Endometrial microvascular endothelial cells (primary cell): ENCODE measurements around the gene PLAU. TPM values are rescaled to one million over a fixed set of nuclear protein-coding genes. Genes with fewer than 3 reads are reported as not detected.
"Not testable (repeated sequence)": the region's sequence is repeated elsewhere in the genome, so short reads cannot be mapped to it uniquely, and the experiment has no call there.

Source experiments
- in situ Hi-C: cut with HindIII; loops from 2 replicates; pipeline ENCODE4 v1.10.0; 2017; ENCODE audit warnings: low sequenced_read_pairs, low pct_unique_long_range_greater_than_20kb; ENCODE audit errors: inconsistent ontology term
- total RNA-seq: library from RNA; depleted of rRNA; stranded (reverse); fragments of >200 nt; gene quantifications from one replicate; pipeline ENCODE4 v1.2.3, GENCODE V29; 2015; ENCODE audit errors: inconsistent ontology term

PLAU gene
- total RNA-seq, 1 donor from 2014 or later, result 263 TPM

DNA sequence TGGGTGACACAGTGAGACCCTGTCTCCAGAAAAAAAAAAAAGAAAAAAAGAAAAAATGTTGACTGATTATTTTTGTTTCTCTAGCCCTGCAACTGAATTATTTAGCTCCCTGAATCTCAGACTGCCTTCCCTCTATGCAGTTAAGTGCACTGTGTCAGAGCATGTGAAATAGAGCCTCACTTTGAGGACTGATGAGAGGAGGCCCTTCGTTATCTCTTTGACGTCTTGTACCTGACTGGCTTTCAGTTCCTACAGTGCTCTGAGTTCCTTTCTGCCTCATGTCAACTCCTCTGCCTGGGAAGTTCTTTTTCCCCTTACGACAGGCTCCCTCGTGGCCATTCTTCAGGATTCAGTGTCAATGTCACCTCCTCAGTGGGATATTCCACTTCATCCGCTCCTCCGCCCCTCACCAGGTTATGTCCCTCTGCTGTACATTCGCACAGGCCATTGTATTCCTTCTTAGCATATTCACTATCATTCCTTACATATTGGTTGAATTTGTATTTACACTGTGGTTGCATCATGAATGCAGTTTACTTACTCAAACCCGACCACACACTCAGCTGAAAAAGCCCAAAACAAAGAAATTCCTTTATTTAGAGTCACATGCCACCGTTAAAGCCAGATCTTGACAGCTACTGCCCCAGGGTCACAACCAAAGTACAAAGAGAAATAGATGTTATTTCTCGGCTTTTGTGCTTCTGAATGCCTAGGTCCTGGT is 18.5 kb upstream of the PLAU start:
- in situ Hi-C loops, result no loop called here

DNA sequence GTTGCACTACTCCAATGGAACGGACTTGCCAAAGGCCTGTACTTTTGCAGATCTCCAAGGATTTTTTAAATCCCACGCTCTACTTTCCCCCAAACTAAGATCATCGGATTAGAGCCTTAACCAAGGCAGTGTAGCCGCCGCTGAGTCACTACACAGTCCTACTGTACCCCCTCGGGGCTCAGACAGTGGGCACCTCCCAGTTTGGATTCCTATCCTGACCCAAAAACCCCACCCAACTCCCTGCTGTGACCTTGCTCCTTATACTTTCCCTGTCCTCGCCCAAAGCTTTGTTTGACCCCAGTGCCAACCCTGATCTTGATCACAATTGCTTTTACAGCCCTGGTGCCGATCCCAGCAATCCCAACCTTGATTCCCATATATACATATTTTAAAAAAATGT is 17.5 kb upstream of the PLAU start:
- in situ Hi-C loops, result no loop called here

DNA sequence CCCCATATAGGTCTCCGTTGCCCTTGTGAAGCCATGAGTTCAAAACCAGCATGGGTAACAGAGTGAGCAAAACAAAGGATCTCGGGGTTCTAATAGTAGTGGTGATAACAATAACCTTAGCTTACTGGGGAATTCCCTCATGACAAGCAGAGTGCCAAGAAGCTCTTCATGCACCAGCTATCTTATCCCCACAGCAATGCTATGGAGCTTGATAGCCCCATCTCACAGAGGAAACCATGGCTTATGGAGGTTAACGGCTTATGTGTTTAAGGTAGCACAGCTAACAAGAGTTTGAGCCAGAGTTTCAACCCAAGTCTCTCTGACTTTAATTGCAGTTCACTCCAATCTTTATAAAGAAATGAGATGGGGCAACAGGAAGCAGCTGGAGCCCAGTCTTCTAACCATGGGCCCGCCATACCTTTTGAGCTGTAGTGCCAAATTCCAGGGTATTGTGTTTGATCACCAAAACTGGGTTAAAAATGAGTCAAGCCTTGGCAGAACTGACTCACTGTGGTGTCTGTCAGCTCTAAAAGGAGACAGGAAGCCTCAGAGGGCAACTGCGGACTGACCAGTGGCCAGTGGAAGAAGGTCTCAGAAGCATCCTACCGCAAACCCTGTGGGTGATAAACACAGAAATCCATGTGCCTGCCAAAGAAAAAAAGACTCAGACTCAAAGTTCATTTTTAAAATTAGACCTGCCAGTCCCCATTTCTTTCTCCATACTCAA is 16.5 kb upstream of the PLAU start:
- in situ Hi-C loops, result no loop called here

DNA sequence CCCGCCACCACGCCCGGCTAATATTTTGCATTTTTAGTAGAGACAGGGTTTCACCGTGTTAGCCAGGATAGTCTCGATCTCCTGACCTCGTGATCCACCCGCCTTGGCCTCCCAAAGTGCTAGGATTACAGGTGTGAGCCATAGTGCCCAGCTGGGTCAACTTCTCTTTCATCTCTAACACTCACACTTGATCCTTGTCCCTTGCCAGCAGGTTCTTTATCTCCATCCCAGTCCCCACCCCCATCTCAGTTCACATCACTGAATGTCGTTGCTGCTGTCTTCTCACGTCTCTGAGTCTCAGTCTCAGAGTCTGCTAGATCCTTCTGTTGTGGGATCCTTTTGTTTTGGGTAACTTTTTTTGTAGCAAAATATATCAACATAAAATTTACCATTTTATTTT is 15.6 kb upstream of the PLAU start:
- in situ Hi-C loops, result not testable (repeated sequence)

DNA sequence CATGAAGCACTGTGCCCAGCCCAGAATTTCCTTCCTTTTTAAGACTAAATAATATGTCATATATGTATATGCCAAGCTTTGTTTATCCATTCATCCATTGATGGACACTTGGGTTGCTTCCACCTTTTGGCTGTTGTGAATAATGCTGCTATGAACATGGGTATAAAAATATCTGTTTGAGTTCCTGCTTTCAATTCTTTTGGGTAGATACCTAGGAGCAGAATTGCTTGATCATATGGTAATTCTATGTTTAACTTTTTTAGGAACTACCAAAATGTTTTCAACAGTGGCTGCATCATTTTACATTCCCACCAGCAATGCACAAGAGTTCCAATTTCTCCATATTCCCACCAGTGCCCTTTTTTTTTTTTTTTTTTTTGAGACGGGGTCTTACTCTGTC is 13.2 kb upstream of the PLAU start:
- in situ Hi-C loops, result no loop called here

DNA sequence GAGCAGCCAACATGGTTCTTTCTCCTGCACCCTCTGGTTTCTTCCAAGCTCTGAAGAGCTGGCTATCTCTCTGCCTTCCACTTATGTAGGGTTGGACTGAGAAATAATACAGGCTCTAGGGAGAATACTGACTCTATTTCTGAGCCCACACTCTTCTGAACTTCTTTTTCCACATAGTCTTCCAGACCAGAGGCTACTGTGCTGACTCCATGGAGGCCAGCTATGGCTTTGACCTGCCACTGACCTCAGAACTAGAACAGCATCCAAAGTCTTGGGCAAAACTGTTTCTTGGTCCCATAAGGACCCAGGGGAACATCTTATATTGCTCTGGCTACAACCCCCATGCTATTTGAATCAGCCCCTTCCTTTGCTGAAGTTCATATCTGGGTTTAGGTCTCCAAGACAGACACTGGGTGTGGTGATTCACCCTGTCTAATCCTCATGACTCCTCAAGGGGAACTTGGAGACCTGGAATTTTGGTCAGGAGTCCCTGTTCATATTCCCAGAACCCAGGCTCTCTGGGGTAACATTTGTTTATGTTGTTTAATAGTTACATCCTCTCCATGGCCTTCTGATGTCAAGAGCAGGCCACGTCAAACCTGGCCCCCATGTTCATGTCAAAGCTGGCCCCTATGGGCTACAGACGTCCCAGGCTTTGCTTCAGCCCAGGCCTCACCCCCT is 12.1 kb upstream of the PLAU start:
- in situ Hi-C loops, result no loop called here

DNA sequence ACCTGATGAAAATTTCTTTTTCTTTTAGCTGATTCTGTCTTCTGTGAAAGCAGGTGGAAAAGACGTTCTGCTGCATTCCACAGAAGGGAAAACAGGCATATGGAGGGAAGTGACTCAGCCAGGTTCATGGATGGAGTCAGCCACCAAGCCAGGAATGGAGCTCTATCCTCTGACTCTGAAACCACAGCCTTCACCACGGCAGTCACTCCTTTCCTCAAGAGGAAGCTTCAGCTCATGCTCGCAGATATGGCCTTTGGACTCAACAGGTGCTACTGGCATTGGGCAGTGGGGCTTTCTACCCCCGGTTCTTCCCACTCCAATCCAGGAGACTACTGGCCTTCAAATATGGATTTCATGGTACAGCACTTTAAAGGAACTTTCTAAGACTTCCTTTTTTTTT is 11.5 kb upstream of the PLAU start:
- in situ Hi-C loops, result no loop called here

DNA sequence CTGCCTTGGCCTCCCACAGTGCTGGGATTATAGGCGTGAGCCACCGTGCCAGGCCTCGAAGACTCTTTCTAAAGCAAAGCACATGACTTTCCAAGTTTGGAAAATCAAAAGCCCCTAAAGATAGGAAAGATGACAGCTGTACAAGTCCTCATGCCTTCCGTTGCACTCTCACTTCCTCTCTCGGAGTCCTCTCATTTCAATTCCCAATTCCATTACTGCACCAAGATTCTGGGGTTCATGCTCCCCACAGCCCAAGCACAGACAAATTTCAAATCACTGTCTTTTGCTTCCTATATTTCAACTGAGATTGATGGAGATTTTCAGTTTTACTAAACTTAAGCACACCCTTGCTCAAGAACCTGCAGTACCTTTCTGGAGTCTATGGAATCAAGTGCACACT is 10.9 kb upstream of the PLAU start:
- in situ Hi-C loops, result no loop called here

DNA sequence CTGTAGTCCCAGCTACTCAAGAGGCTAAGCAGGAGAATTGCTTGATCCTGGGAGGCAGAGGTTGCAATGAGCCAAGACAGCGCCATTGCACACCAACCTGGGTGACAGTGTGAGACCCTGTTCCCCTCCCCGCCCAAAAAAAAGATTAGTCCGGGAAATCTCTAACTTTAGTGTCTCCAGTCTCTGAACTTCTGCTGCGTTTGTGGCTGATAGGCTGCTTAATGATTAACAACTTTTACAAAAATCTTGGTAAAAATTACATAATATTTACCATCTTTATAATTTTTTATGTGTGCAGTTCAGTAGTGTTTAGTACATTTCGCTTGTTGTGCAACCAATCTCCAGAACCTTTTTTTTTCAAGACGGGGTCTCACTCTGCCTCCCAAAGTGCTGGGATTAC is 9.7 kb upstream of the PLAU start:
- in situ Hi-C loops, result no loop called here

DNA sequence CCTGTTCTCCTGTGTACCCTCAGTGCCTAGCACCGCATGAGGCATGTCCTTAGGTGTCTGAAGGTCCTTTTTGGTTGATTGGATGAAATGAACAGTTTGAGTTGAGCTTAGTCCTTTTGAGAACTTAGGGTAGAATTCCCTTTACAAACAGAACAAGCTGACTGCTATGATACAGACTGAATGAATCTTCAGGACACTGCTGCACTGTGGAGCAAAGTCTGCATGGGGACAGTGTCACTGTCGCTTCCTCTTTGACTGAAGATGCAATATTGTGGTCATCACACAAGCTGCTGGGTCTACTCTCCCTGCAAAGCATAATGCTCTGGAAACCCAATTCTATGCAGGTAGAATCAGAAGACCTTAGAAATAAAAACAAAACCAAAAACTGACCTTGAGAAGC is 8.6 kb upstream of the PLAU start:
- in situ Hi-C loops, result no loop called here

DNA sequence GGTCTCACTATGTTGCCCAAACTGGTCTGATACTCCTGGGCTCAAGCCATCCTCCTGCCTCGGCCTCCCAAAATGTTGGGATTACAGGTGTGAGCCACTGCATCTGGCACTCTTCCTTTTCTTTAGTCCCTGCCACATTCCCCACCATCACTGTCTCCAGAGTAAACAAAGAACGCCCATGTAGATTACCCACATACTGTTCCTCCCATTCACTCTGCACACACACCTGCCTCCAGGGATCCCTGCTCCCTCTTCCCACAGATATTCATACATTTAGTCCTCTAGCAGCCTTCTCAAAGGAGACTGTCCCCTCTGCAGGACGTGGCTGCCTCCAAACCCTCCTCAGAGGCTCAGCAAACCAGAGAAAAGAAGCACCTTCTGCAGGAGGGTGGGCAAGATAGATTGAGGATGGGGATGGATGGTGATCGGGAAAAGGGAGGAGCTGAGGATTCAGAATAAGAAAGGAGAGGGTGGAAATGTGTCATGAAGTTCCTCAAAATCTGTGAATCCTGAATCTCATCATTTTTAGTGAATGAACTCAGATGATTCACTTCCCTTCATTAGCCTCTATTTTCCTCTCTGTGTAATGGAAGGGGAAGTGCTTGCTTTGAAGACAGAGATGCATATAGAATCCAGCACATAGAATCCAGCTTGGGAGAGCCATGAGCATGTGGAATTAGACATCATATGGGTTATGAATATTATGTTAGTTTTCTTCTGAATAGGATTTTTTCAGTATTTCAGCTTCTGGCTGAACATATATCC is 5.5 kb upstream of the PLAU start:
- in situ Hi-C loops, result no loop called here

DNA sequence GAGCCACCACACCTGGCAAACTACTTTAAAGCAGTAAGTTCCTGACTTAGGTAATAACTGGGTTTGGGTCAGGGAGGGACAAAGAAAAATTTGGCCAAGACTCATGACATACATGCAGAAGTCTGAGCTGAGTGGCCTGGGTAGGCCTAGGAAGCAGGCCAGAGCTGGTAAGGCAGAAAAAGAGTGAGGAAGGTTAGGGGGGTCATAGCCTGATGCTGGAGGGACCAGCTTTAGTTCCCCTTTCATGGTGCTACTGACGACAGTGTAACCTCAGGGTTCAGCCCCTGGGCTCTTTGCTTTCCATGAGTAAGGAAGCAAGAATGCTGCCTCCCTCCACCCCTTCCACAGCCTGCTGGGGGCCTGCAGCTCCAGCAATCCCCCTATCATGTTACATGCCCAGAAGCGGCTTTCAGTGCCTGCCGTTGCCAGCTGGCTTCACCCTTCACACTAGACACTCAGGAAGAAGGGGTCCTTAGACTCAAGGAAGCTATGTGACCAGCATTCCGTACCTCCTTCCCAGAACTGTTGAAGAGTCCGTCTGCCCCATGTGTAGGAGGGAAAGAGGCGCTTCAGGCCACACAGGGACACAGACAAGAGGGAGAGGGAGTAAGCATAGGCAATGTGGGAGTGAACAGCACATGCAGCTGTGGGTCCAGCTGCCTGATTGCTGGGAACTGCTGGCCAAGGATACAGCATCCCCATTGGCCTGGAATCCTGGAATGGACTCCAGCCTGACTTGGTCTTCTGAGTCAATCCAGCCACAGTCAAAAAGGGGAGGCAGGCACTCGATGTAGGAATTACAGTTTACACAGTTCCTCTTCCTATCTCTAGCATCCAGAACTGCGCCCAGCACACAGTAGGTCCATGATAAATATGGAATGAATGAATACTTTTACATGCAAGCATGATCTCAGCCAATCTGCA is 4.1 kb upstream of the PLAU start:
- in situ Hi-C loops, result no loop called here

DNA sequence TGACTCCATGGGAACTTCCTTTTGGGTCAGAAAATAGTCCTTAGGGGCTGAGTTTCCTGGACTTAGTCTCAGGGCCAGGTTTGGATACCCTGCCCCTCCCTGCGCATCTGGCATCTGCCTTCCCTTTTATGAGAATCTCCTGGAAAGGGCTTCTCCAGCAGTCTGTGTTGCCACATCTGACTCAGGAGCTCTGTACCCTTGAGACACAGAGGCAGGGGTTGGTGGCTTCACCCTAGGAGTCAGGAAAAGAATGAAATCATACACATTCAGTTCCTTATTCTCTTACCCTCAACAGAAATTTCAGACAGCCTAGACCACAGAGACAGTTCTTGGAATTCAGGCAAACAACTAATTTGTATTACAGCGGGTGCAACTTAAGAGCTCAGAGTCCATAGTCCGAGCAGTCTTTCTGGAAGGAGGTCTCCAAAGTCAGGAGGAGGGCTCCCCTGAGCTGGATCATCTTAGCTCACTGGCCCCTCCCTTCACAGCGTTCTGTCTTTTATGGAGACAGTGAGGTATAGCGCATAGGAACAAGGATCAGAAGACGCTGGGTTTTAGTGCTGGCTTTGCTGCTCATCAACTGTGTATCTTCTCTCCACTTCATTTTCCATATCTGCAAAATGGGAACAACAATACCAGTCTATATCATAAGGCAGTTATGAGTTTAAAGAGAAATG is 3.0 kb upstream of the PLAU start:
- in situ Hi-C loops, result no loop called here

DNA sequence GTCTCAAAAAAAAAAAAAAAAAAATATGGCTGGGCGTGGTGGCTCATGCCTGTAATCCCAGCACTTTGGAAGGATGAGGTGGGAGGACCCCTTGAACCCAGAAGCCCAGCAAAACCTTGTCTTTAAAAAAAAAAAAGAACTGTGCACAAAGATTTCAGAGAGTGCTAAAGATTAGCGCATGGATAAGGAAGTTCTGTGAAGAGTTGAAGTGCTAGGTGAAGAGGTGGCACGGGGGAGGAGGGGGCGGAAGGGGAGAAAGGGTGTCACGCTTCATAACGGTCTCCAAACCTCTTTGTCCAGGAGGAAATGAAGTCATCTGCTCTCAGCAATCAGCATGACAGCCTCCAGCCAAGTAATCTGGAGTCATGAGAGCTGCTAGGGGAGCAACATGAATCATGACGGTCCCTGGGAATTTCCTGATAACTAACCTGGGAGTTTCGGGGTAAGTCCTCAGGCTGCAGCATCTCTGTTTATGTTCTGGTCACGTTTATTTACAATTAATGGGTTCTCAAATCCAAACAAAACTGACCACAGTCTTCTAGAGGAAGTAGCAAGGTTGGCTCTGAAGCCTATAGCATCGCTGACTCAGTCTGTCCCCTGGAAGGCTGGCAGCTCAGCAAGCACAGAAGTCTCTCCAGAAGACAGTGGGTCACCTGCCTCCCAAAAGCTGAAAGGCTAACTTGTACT is 1.9 kb upstream of the PLAU start:
- in situ Hi-C loops, result no loop called here

DNA sequence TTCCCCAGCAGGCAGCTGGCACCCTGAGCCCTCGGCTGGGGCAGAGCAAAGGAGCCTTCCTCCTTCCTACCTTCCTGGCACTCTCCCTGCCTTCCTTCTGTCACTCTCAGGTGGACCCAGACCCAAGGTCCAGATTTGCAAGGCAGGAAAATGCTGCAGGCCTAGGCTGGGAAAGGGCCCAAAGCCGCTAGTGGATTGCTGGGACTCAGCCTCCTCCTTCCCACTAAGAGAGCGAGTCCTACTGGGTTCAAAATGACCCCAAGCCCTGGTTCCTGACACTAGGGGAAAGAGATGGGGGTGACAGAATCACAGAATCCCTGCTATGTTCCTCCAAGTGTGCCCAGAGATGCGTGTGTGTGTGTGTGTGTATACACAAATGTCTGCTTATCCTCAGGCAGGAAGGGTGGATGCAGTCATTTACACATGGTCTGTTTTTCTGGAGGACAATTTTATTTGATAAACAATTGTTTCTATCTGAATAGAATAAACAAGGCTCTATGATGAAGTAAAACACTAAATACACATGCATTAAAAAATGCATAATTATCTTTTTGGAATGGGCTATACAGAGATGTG is 1.3 kb upstream of the PLAU start:
- in situ Hi-C loops, result no loop called here

DNA sequence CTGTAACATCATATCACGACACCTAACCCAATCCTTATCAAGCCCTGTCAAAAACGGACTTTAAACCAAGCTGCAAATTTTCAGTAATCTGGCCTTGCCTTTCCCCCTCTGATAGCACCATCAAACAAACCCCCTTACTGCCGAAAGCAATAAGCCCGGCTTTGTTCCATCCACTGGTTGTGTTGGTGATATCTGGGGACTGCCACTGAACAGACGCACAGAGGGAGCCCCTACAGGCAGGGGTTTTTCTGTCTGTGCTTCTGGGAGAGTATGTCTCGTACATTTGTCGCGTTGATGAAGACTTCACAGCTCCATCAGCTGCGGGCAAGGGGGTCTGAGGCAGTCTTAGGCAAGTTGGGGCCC is 550 bp upstream of the PLAU start:
- in situ Hi-C loops, result no loop called here

DNA sequence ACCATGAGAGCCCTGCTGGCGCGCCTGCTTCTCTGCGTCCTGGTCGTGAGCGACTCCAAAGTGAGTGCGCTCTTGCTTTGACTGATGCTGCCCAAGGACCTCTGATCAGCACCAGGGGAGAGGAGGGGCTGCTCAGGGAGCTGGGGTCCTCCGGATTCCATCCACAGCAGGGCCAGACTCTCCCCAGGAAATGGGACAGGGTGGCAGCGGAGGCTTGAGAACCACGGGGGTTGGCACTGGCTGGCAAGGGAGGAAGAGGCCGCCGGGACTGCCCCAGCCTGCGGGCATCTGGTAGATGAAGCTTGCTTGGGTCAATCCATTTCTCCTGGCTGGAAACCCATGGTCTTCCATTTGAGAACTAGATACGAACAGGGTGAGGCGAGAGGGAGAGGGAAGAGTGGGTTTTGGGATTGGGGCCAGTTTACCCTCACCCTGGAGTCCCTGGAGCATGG is 647 bp downstream of the PLAU start:
- in situ Hi-C loops, result no loop called here
